Activated CD4-positive, alpha-beta T cell treated with anti-CD3 and anti-CD28 coated beads, Interleukin-2, amount 50 U/mL, for 16 hours (primary cell): Measurements from ENCODE around the gene SLC25A30.
"Not testable (repeated sequence)": the region's sequence is repeated elsewhere in the genome, so short reads cannot be mapped to it uniquely, and the experiment has no call there.

ENCODE experiments used
- DNase-seq: peaks from one replicate; pipeline ENCODE4 v3.0.0-alpha.2; 2020

SLC25A30 gene

DNA sequence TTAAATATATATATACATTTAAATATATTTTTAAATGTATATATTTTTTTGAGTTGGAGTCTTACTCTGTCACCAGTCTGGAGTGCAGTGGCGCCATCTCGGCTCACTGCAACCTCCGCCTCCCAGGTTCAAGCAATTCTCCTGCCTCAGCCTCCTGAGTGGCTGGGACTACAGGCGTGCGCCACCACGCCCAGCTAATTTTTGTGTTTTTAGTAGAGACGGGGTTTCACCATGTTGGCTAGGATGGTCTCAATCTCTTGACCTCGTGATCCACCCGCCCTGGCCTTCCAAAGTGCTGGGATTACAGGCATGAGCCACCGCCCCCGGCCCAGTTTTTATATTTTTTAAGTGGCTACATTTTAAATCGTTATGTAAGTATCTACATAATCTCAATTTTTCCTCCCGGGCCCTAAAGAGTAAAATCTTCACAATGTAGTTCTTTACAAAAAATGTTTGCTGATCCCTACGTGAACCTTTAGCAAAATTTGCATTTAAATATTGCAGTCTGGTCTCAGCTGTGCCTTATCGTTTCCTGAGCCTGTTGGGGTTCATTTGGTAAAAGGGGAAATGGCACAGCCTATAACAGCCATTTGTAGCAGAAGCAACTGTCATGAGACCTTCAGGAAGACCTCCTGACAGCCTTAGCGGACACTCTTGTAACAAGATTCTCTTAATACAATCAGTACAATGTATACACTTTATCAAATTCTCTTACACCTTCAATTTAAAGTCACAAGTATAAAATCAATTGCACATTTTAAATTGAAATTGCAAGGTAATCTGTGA, 8.1 kb upstream of the SLC25A30 start:
- not testable (repeated sequence) for DNase-seq

DNA sequence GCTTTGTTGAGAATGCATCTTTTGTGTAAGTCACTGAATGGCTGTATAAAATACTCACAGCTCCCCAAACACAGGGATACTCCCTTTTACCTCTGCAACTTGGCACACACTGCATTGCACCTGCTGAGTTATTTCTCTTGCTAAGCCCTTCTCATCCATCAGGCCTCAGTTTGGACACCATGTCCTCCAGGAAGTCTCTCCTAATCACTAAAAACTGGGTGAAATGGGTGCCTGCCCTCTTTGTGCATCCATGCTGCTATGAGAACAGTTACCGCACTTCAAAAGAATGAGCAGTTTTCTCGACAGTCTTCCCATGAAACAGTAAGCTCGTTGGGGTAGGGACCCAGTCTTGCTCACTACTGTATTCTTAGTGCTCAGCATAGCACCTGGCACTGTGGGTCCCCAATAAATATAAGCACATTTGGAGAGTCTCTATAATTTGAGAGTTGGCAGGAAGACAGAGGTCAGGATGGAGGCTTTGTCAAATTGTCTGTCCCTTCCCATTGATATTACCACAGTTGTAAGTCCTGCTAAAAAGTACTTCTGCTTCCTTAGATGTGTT, 4.6 kb upstream of the SLC25A30 start:
- DNase-seq, result no peak

DNA sequence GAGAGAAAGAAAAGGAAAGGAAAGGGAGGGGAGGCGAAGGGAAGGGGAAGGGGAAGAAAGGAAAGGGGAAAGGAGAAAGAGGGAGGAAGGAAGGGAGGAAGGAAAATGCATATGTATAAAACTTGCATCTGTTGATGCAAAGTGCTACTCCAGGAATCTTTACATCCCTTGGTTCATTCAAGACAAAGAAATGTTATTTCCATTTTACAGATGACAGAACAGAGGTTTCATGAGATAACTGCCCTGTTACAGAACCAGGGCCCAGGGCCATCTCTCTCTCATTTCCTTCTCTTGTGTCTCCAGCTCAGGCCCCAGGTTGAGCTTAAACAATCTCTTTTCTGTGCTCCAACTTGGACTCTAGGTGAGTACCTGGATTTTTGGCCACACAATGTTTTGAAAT, 1.8 kb upstream of the SLC25A30 start:
- DNase-seq, result no peak

GRCh38 chr13:45419389-45419788, 1.2 kb upstream of the SLC25A30 start:
- DNase-seq, result not testable (repeated sequence)

GRCh38 chr13:45416516-45417128, 1.6 kb downstream of the SLC25A30 start:
- DNase-seq, result no peak

DNA sequence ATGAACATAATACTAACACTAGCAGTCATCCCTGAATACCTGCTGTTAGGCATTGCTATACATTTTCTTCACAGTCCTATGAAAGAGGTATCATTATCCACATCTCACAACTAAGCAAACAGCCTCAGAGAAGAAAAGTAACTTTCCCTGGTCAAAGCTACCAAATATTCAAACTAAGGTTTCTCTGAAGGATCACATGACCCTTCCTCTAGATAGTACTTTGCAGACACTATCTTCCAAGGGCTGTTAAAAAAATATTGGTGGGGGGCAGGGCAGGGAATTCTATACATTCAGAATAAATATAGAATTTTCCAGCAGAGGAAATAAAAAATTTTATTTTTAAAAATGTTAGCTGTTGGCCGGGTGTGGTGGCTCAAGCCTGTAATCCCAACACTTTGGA, 3.1 kb downstream of the SLC25A30 start:
- DNase-seq, result no peak

GRCh38 chr13:45413826-45414307, 4.3 kb downstream of the SLC25A30 start:
- no peak for DNase-seq

GRCh38 chr13:45412274-45413049, 5.7 kb downstream of the SLC25A30 start:
- no peak for DNase-seq

GRCh38 chr13:45411631-45412030, 6.5 kb downstream of the SLC25A30 start:
- no peak for DNase-seq

GRCh38 chr13:45411221-45411620, 7.0 kb downstream of the SLC25A30 start:
- DNase-seq, result no peak

DNA sequence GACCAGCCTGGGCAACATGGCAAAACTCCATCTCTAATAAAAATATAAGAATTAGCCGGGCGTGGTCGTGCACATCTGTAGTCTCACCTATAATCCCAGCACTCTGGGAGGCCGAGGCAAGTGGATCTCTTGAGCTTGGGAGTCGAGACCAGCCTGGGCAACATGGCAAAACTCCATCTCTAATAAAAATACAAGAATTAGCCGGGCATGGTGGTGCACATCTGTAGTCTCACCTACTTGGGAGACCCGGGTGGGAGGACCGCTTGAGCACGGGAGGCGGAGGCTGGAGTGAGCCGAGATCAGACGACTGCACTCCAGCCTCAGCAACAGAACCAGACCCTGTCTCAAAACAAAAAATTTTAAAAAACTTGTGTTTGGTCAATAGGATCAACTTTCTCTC, 7.7 kb downstream of the SLC25A30 start:
- DNase-seq, result no peak

DNA sequence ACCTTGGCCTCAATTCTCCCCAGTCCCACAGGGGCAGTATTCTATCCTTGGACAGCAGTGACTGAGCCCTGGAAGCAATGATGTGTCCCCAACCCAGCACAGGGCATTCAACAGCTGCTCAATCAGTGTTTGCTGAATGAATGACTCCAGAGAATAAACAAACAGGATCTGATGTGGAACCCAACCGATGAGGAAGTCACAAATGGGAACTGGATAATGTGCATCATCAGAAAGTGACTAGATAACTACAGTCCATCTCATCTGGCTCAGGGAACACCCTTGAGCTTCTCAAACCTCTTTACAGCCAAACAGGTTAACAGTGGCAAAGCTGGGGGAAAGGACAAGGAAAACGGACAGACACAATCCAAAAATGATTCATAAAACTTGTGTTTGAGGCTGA, 8.2 kb downstream of the SLC25A30 start:
- DNase-seq, result no peak

DNA sequence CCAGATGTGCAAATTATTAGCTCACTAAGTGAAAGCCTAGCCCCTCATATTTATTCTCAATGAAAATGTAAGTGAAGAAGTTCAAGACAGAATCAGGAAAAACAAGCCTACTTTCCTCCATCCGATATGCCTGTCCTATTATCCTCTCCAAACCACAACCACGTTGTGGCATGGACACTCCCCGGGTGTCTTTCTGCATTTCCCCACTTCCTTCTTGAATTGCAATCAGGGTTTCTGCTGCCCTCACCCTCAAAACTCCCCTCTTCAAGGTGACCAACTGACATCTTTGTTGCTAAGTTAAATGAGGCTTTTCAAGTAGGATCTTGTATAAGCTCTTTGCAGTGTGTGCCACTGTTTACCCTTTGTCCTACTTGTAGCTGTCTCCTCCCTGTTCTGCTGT, 11.8 kb downstream of the SLC25A30 start:
- DNase-seq, result no peak

GRCh38 chr13:45403081-45403480, 15.1 kb downstream of the SLC25A30 start:
- no peak for DNase-seq

DNA sequence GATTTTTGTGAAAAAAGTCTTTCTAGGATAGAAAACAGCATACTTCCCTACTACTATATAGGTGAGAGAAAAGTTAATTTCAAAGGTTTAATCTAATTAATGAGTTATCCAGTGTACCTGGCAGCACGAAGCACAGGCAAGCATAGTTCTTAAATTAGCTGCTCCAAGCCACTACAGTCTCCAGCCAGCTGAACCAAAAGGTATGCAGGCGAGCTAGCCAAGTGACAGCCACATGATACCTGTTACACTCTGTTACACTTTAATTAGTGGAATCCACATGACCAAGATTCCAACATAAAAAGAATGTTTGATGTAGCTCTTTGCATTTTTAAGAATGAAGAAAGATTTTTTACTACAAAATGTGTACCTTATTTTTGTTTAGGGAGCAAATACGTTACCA, 15.5 kb downstream of the SLC25A30 start:
- no peak for DNase-seq

DNA sequence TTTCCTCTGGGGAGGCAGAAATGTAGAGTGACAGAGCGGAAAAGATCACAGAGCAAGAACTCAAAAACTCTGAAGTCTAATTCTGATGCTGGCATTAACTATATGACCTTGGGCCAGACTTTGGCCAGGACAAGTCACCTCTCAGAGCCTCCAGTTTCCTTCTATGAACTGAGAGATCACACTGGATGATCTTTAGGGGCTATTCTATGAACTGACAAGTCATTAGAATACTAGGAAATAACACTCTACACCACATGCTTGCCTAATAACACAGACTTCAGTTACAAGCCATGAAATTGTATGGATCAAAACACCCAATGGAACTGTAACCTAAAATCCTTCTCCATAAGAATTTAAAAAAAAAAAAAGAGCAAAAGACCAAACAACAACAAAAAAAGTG, 16.9 kb downstream of the SLC25A30 start:
- DNase-seq, result no peak

GRCh38 chr13:45398877-45399276, 19.3 kb downstream of the SLC25A30 start:
- DNase-seq, result peak; percentile 58

DNA sequence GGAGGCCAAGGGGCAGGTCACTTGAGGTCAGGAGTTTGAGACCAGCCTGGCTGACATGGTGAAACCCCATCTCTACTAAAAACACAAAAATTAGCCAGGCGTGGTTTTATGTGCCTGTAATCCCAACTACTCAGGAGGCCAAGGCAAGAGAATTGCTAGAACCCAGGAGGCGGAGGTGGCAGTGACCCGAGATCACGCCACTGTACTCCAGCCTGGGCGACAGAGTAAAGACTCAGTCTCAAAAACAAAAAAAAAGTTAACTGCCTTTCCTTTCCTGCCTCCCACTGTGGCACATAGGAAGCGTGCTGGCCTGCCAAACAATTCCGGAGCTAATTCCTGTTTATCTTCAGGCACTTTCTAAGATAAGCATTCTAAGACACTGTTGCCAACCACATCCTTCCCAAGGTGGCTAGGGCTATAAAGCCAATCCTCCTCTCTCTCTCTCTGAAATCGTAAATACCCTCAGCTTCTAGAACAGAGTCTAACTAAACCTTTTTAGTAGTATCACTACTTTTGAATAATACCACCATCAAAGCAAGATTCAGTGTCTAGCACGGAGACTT, 21.6 kb downstream of the SLC25A30 start:
- no peak for DNase-seq

- DNase-seq, result peak; percentile 22
Observed at GRCh38 chr13:45393941-45394570, 24.1 kb downstream of the SLC25A30 start.

- no peak for DNase-seq
Observed at GRCh38 chr13:45392811-45393210, 25.4 kb downstream of the SLC25A30 start.

GRCh38 chr13:45391926-45392325, 26.2 kb downstream of the SLC25A30 start:
- no peak for DNase-seq

- not testable (repeated sequence) for DNase-seq
Observed at GRCh38 chr13:45391128-45391527, 27.0 kb downstream of the SLC25A30 start.

DNA sequence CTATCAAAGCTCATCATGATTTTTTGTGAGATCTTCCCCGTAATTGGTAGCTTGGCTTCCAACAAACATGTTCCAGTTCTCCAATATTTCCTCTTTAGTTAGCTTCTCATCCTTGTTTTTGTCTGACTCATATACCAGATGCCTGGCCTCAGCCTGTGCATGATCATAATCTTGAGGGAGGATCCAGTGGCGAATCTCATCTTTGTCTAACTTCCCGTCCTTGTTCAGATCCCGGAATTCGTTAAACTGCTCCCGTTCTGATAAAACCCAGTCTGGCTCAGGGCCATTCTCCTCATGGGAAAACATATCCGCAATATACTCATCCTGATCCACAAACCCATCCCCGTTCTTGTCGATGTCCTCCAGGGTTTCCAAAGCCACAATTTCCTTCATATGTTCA, 27.8 kb downstream of the SLC25A30 start:
- not testable (repeated sequence) for DNase-seq
